IMR-90 (cell line): ENCODE measurements around the gene CDX1. TPM values are rescaled to one million over a fixed set of nuclear protein-coding genes. Genes with fewer than 3 reads are reported as not detected.

Experiments used
- ATAC-seq: fragments of 200-7000 bp; cut with Tn5 transposase; 2 replicates; pipeline ENCODE4 v1.9.1; 2020; ENCODE audit warnings: low read depth, mild to moderate bottlenecking, moderate library complexity
- BruUV-seq: library from RNA; stranded (reverse); fragments of 400-500 nt; replicated peaks from 2 replicates; lab custom pipeline; 2021; lab: Mats Ljungman, UMichigan
- CTCF ChIA-PET: fragments of 300-600 bp; formaldehyde crosslinking; extraction: SDS; loops from one replicate; lab custom pipeline; 2021; ENCODE audit warnings: antibody characterized with exemption; lab: Yijun Ruan, JAX
- POLR2A ChIA-PET: fragments of 300-600 bp; sonication (Branson Sonifier 250); formaldehyde crosslinking; loops from one replicate; lab custom pipeline; 2022; ENCODE audit warnings: antibody characterized with exemption; ENCODE audit not compliant: unreplicated experiment; lab: Charles Lee
- DNase-seq: peaks from one replicate; pipeline ENCODE4 v3.0.0; 2013
- H2AFZ ChIP-seq: replicated peaks from 2 replicates; pipeline ENCODE3; 2013; ENCODE audit warnings: low read length, mild to moderate bottlenecking; ENCODE audit not compliant: poor library complexity
- H2AK5ac ChIP-seq: 2 replicates; pipeline ENCODE4 v1.6.1; 2013; ENCODE audit warnings: low read depth, low read length, inconsistent platforms
- H2AK9ac ChIP-seq: replicated peaks from 2 replicates; pipeline ENCODE3; 2013; ENCODE audit warnings: mild to moderate bottlenecking, low read depth, low read length, moderate library complexity; ENCODE audit not compliant: poor library complexity
- H2BK120ac ChIP-seq: 2 replicates; pipeline ENCODE4 v1.6.1; 2013; ENCODE audit warnings: low read depth, low read length, inconsistent platforms
- H2BK15ac ChIP-seq: 3 replicates; pipeline ENCODE4 v1.6.1; 2013; ENCODE audit warnings: low read depth, low read length, inconsistent platforms
- H2BK20ac ChIP-seq: 2 replicates; pipeline ENCODE4 v1.6.1; 2013; ENCODE audit warnings: low read depth, mild to moderate bottlenecking, inconsistent platforms, low read length, moderate library complexity
- H2BK5ac ChIP-seq: 2 replicates; pipeline ENCODE4 v1.6.1; 2013; ENCODE audit warnings: mild to moderate bottlenecking, low read depth, low read length, inconsistent platforms; ENCODE audit not compliant: poor library complexity, severe bottlenecking
- H3K14ac ChIP-seq: replicated peaks from 2 replicates; pipeline ENCODE4 v1.6.1; 2013; ENCODE audit warnings: low read depth, low read length, inconsistent platforms
- H3K18ac ChIP-seq: 2 replicates; pipeline ENCODE4 v1.6.1; 2013; ENCODE audit warnings: low read depth, low read length, control low read depth
- H3K23ac ChIP-seq: 2 replicates; pipeline ENCODE4 v1.6.1; 2013; ENCODE audit warnings: low read depth, low read length, inconsistent platforms
- H3K27ac ChIP-seq: 2 replicates; pipeline ENCODE4 v1.5.1; 2013; ENCODE audit warnings: mild to moderate bottlenecking, control low read depth, low read length; ENCODE audit not compliant: insufficient read depth
- H3K27me3 ChIP-seq: 2 replicates; pipeline ENCODE4 v1.6.1; 2013; ENCODE audit warnings: low read length; ENCODE audit not compliant: control insufficient read depth, insufficient read depth
- H3K36me3 ChIP-seq: 2 replicates; pipeline ENCODE4 v1.6.1; 2013; ENCODE audit warnings: low read length, mixed read lengths; ENCODE audit not compliant: control insufficient read depth, insufficient read depth
- H3K4ac ChIP-seq: 2 replicates; pipeline ENCODE4 v1.6.1; 2013; ENCODE audit warnings: low read depth, low read length, inconsistent platforms
- H3K4me1 ChIP-seq: 2 replicates; pipeline ENCODE4 v1.6.1; 2013; ENCODE audit warnings: low read length, mixed read lengths; ENCODE audit not compliant: control insufficient read depth, insufficient read depth
- H3K4me2 ChIP-seq: 2 replicates; pipeline ENCODE4 v1.6.1; 2013; ENCODE audit warnings: low read depth, mild to moderate bottlenecking, control low read depth, low read length, moderate library complexity
- H3K4me3 ChIP-seq: 2 replicates; pipeline ENCODE4 v1.5.1; 2013; ENCODE audit warnings: low read depth, mild to moderate bottlenecking, control low read depth, low read length, moderate library complexity; ENCODE audit not compliant: insufficient read depth
- H3K56ac ChIP-seq: 2 replicates; pipeline ENCODE4 v1.6.1; 2013; ENCODE audit warnings: low read length, inconsistent platforms; ENCODE audit not compliant: insufficient read depth; ENCODE audit errors: extremely low read depth
- H3K79me1 ChIP-seq, 2 experiments: 2 replicates each; pipeline ENCODE4 v1.6.1; 2013; ENCODE audit warnings: low read length in 2 of 2, inconsistent platforms in 1 of 2, low read depth in 1 of 2
- H3K9ac ChIP-seq: 2 replicates; pipeline ENCODE4 v1.6.1; 2013; ENCODE audit warnings: low read depth, low read length, control low read depth
- H3K9me1 ChIP-seq: 2 replicates; pipeline ENCODE4 v1.6.1; 2013; ENCODE audit warnings: low read length, inconsistent platforms; ENCODE audit not compliant: insufficient read depth
- H3K9me3 ChIP-seq: 2 replicates; pipeline ENCODE4 v1.6.1; 2013; ENCODE audit warnings: low read length; ENCODE audit not compliant: control insufficient read depth, insufficient read depth
- H4K20me1 ChIP-seq: 2 replicates; pipeline ENCODE4 v1.6.1; 2013; ENCODE audit warnings: low read length, inconsistent platforms; ENCODE audit not compliant: insufficient read depth
- H4K5ac ChIP-seq: 2 replicates; pipeline ENCODE4 v1.6.1; 2013; ENCODE audit warnings: mild to moderate bottlenecking, low read depth, low read length, control low read depth
- H4K8ac ChIP-seq, 2 experiments: 2 replicates each; pipeline ENCODE4 v1.6.1; 2013; ENCODE audit warnings: low read depth in 2 of 2, low read length in 2 of 2, control low read depth in 1 of 2, inconsistent platforms in 1 of 2
- H4K91ac ChIP-seq: 2 replicates; pipeline ENCODE4 v1.6.1; 2013; ENCODE audit warnings: low read depth, low read length, inconsistent platforms; ENCODE audit not compliant: insufficient read depth
- CTCF ChIP-seq: conservative IDR thresholded peaks from 2 replicates; pipeline ENCODE4 v1.5.1; 2012; ENCODE audit warnings: mild to moderate bottlenecking, low read depth, low read length, improper control_type of control experiment
- ELK1 ChIP-seq: fragments of 150-350 bp; IDR thresholded peaks from 2 replicates; pipeline ENCODE4 v1.6.1; 2016; ENCODE audit warnings: low read depth, mild to moderate bottlenecking, low read length, moderate library complexity, borderline replicate concordance
- FOS ChIP-seq: fragments of 150-350 bp; IDR thresholded peaks from 2 replicates; pipeline ENCODE4 v1.6.1; 2016; ENCODE audit warnings: low read depth, low read length
- MAFK ChIP-seq: IDR thresholded peaks from 2 replicates; pipeline ENCODE4 v1.6.1; 2012; ENCODE audit warnings: low read depth, low read length, improper control_type of control experiment
- NFE2L2 ChIP-seq: fragments of 150-350 bp; IDR thresholded peaks from 2 replicates; pipeline ENCODE4 v1.6.1; 2016; ENCODE audit warnings: low read depth, mild to moderate bottlenecking, low read length
- RAD21 ChIP-seq: IDR thresholded peaks from 2 replicates; pipeline ENCODE4 v1.6.1; 2012; ENCODE audit warnings: low read length, improper control_type of control experiment
- RCOR1 ChIP-seq: IDR thresholded peaks from 2 replicates; pipeline ENCODE4 v1.6.1; 2012; ENCODE audit warnings: mild to moderate bottlenecking, low read length, improper control_type of control experiment; ENCODE audit not compliant: insufficient replicate concordance
- USF2 ChIP-seq: fragments of 150-350 bp; IDR thresholded peaks from 2 replicates; pipeline ENCODE4 v1.6.1; 2017; ENCODE audit warnings: mild to moderate bottlenecking, antibody characterized with exemption, low read length, low read depth
- WGBS, 2 experiments: methylation state at CpG; one replicate each; pipeline versions ENCODE4 v1.1.5 to v1.1.7; 2013; ENCODE audit warnings: missing lambda C conversion rate in 2 of 2; ENCODE audit not compliant: insufficient read length in 1 of 2; ENCODE audit errors: extremely low coverage in 2 of 2; 5-methylcytosine and 5-hydroxymethylcytosine counted together
- dilution Hi-C: fragments of 300-500 bp; cut with HindIII; formaldehyde crosslinking; loops from one replicate; pipeline ENCODE4 v1.14.3; 2018; ENCODE audit warnings: low sequenced_read_pairs; ENCODE audit not compliant: unreplicated experiment
- in situ Hi-C: fragments of 300-500 bp; cut with MboI; formaldehyde crosslinking; loops from 3 replicates; pipeline ENCODE4 v1.14.3; 2019; ENCODE audit warnings: low sequenced_read_pairs, inconsistent platforms, mixed read lengths
- intact Hi-C: fragments of 100-400 bp; cut with micrococcal nuclease; formaldehyde crosslinking; loops from 2 replicates; pipeline ENCODE4 v1.10.0; 2022
- polyA plus RNA-seq, 3 experiments: library from polyadenylated mRNA; depleted of rRNA; stranded (reverse); fragments of >200 nt; gene quantifications; 2 replicates each; pipeline ENCODE4 v1.2.3, GENCODE V29; 2012; ENCODE audit warnings: low replicate concordance in 1 of 3
- total RNA-seq: library from RNA; depleted of rRNA; stranded (reverse); fragments of >200 nt; gene quantifications from 2 replicates; pipeline ENCODE4 v1.2.3, GENCODE V29; 2012

The CDX1 gene
- total and polyA plus RNA-seq, 2 of the 4 experiments (the other 2 are of a cell fraction), result 0.18 to 0.24 TPM

GRCh38 chr5:150190987-150191386 is 24.4 kb downstream of the CDX1 start:
- H2BK20ac ChIP-seq, result no peak overlapping the region
- no peaks in the 10 kb centered on the region for H3K9me3 ChIP-seq
- intact Hi-C loops (no loop called here), in situ Hi-C loops (no loop called here), dilution Hi-C loops (no loop called here)
- no peak overlapping the region for H3K4me3 ChIP-seq
- TF ChIP-seq ELK1, result no peak
- TF ChIP-seq RAD21, result no peak
- TF ChIP-seq CTCF, result no peak
- no peak for TF ChIP-seq USF2
- TF ChIP-seq RCOR1, result no peak
- no peak for TF ChIP-seq NFE2L2
- TF ChIP-seq MAFK, result no peak
- no peak for TF ChIP-seq FOS
- no peaks in the 10 kb centered on the region for H4K20me1 ChIP-seq
- no peak overlapping the region for H2BK120ac ChIP-seq
- no peak overlapping the region for H2AFZ ChIP-seq
- H3K79me1 ChIP-seq, result no peaks in the 10 kb centered on the region
- no peak overlapping the region for H4K8ac ChIP-seq
- H4K5ac ChIP-seq, result no peak overlapping the region
- DNase-seq, result no peak
- H3K4me1 ChIP-seq, result peaks cover 2% of the 10 kb centered on the region; the same call in 1 of the 2 replicates
- H2BK15ac ChIP-seq, result no peak overlapping the region
- CTCF ChIA-PET, result no interaction called here
- no peak overlapping the region for H3K14ac ChIP-seq
- no peak overlapping the region for H3K4ac ChIP-seq
- H3K56ac ChIP-seq, result no peak overlapping the region
- WGBS, 2 experiments, result no CpG with 5 or more reads among the region's 2 CpGs
- no peak overlapping the region for H3K27ac ChIP-seq
- no TSS peak for BruUV-seq
- no peak overlapping the region for H4K91ac ChIP-seq
- peaks cover 92% of the 10 kb centered on the region for H3K27me3 ChIP-seq
- peaks cover 4% of the 10 kb centered on the region; the same call in 1 of the 2 replicates for H3K9me1 ChIP-seq
- no peak overlapping the region for H2AK5ac ChIP-seq
- H3K4me2 ChIP-seq, result no peak overlapping the region
- H3K9ac ChIP-seq, result no peak overlapping the region
- H3K23ac ChIP-seq, result no peak overlapping the region
- POLR2A ChIA-PET, result no interaction called here
- ATAC-seq, result no peak
- H3K18ac ChIP-seq, result no peak overlapping the region
- no peak overlapping the region for H2AK9ac ChIP-seq
- no peaks in the 10 kb centered on the region for H3K36me3 ChIP-seq
- no peak overlapping the region for H2BK5ac ChIP-seq
